ENCODE data around the gene ELOVL6.
"Not testable (repeated sequence)": the region's sequence is repeated elsewhere in the genome, so short reads cannot be mapped to it uniquely, and the experiment has no call there.

ELOVL6 gene

GRCh38 chr4:110073053-110073845, 125.2 kb downstream of the ELOVL6 start:
- no peak for DNase-seq

GRCh38 chr4:110071466-110071865, 126.9 kb downstream of the ELOVL6 start:
- DNase-seq: no peak

- DNase-seq: no peak
Observed at GRCh38 chr4:110068248-110068647, 130.2 kb downstream of the ELOVL6 start.

GRCh38 chr4:110064934-110065333, 133.5 kb downstream of the ELOVL6 start:
- DNase-seq: no peak

GRCh38 chr4:110064295-110064694, 134.1 kb downstream of the ELOVL6 start:
- DNase-seq: no peak

GRCh38 chr4:110062166-110062565, 136.2 kb downstream of the ELOVL6 start:
- no peak for DNase-seq

- no peak for DNase-seq
Observed at GRCh38 chr4:110061076-110061475, 137.3 kb downstream of the ELOVL6 start.

- DNase-seq: peak; percentile 40
Observed at GRCh38 chr4:110059556-110060191, 138.7 kb downstream of the ELOVL6 start.

GRCh38 chr4:110058677-110059076, 139.7 kb downstream of the ELOVL6 start:
- no peak for DNase-seq

GRCh38 chr4:110055158-110055768, 143.2 kb downstream of the ELOVL6 start:
- DNase-seq: peak; percentile 6

GRCh38 chr4:110049951-110050925, 148.2 kb downstream of the ELOVL6 start:
- peak; percentile 68 for DNase-seq

GRCh38 chr4:110046588-110047049, 151.8 kb downstream of the ELOVL6 start:
- DNase-seq: no peak

- no peak for DNase-seq
Observed at GRCh38 chr4:110042545-110043517, 155.6 kb downstream of the ELOVL6 start.

GRCh38 chr4:110041735-110042134, 156.7 kb downstream of the ELOVL6 start:
- DNase-seq: no peak

- DNase-seq: not testable (repeated sequence)
Observed at GRCh38 chr4:110039164-110039563, 159.3 kb downstream of the ELOVL6 start.

- no peak for DNase-seq
Observed at GRCh38 chr4:110034026-110034393, 164.4 kb downstream of the ELOVL6 start.

GRCh38 chr4:110033355-110034025, 164.9 kb downstream of the ELOVL6 start:
- DNase-seq: no peak

- no peak for DNase-seq
Observed at GRCh38 chr4:110032603-110033002, 165.8 kb downstream of the ELOVL6 start.

- DNase-seq: no peak
Observed at GRCh38 chr4:110025718-110026117, 172.7 kb downstream of the ELOVL6 start.

- no peak for DNase-seq
Observed at GRCh38 chr4:110025056-110025455, 173.4 kb downstream of the ELOVL6 start.

GRCh38 chr4:110022457-110022856, 176.0 kb downstream of the ELOVL6 start:
- DNase-seq: no peak

Measured in CD4-positive, alpha-beta T cell treated with Interleukin-21 for 1 hour (primary cell).